ENCODE measurements around the gene PTGES2. TPM values are rescaled to one million over a fixed set of nuclear protein-coding genes. Genes with fewer than 3 reads are reported as not detected.

The PTGES2 gene
- total and polyA plus RNA-seq, 9 of the 15 experiments (the other 6 are each of a cell fraction or from before 2014, with no cell fraction given): 2.4 to 196 (median 90.1) TPM

DNA sequence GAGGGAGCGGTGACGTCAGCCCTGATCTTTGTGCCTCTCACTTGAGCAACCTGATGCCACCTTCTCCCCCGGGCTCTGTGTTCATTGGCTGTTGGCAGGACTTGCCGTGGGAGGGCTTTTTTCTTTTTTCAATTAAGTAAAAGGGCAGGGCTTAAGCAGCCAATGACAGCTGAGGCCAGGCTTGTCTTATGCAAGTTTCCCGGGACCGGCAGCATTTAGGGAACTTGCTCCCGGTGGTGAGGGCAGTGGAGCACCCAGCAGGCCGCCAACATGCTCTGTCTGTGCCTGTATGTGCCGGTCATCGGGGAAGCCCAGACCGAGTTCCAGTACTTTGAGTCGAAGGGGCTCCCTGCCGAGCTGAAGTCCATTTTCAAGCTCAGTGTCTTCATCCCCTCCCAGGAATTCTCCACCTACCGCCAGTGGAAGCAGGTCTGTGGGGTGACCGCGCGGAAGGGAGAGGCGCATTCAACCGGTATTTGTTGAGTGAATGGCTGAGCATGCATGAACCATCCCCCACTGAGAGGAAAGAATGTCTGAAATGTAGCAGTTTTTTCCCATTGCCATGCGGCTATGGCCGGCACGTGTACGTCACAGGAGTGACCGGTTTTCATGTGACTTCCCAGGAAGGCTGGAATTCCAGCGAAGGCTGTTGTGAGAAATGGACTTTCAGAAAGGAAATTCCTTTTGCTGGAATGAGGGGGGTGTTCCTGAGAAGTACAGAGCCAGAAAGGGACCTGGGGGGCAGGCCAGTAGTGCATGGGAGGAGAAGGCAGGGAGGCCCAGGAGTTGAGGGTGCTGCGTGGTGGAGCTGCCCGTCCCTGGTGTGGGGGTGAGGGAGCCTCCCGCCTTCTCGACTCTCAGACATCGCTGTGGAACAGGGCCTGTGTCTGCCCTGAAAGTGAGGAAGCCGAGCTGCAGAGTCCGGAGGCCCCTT, 29.0 kb downstream of the PTGES2 start (continued):
- TF ChIP-seq PBX2 (CRISPR knock-in tag; IDR thresholded peaks at IDR 0.05; ENCODE audit: low read depth) (no peak), PBX2 (tag; conservative IDR thresholded peaks at IDR 0.05; ENCODE audit: low read depth) (no peak), XRCC5 (IDR thresholded peaks at IDR 0.05; ENCODE audit: low read depth, low read length) (no peak), GATAD2A (IDR thresholded peaks at IDR 0.05) (no peak), PPARD (CRISPR knock-in tag; IDR thresholded peaks at IDR 0.05) (no peak), RBBP5 (IDR thresholded peaks at IDR 0.05; ENCODE audit: borderline replicate concordance, insufficient read depth, low read length, poor library complexity, severe bottlenecking) (peak; percentile 52), TFAM (CRISPR knock-in tag; conservative IDR thresholded peaks at IDR 0.05) (no peak)
- TF ChIP-seq, protein P1, sequence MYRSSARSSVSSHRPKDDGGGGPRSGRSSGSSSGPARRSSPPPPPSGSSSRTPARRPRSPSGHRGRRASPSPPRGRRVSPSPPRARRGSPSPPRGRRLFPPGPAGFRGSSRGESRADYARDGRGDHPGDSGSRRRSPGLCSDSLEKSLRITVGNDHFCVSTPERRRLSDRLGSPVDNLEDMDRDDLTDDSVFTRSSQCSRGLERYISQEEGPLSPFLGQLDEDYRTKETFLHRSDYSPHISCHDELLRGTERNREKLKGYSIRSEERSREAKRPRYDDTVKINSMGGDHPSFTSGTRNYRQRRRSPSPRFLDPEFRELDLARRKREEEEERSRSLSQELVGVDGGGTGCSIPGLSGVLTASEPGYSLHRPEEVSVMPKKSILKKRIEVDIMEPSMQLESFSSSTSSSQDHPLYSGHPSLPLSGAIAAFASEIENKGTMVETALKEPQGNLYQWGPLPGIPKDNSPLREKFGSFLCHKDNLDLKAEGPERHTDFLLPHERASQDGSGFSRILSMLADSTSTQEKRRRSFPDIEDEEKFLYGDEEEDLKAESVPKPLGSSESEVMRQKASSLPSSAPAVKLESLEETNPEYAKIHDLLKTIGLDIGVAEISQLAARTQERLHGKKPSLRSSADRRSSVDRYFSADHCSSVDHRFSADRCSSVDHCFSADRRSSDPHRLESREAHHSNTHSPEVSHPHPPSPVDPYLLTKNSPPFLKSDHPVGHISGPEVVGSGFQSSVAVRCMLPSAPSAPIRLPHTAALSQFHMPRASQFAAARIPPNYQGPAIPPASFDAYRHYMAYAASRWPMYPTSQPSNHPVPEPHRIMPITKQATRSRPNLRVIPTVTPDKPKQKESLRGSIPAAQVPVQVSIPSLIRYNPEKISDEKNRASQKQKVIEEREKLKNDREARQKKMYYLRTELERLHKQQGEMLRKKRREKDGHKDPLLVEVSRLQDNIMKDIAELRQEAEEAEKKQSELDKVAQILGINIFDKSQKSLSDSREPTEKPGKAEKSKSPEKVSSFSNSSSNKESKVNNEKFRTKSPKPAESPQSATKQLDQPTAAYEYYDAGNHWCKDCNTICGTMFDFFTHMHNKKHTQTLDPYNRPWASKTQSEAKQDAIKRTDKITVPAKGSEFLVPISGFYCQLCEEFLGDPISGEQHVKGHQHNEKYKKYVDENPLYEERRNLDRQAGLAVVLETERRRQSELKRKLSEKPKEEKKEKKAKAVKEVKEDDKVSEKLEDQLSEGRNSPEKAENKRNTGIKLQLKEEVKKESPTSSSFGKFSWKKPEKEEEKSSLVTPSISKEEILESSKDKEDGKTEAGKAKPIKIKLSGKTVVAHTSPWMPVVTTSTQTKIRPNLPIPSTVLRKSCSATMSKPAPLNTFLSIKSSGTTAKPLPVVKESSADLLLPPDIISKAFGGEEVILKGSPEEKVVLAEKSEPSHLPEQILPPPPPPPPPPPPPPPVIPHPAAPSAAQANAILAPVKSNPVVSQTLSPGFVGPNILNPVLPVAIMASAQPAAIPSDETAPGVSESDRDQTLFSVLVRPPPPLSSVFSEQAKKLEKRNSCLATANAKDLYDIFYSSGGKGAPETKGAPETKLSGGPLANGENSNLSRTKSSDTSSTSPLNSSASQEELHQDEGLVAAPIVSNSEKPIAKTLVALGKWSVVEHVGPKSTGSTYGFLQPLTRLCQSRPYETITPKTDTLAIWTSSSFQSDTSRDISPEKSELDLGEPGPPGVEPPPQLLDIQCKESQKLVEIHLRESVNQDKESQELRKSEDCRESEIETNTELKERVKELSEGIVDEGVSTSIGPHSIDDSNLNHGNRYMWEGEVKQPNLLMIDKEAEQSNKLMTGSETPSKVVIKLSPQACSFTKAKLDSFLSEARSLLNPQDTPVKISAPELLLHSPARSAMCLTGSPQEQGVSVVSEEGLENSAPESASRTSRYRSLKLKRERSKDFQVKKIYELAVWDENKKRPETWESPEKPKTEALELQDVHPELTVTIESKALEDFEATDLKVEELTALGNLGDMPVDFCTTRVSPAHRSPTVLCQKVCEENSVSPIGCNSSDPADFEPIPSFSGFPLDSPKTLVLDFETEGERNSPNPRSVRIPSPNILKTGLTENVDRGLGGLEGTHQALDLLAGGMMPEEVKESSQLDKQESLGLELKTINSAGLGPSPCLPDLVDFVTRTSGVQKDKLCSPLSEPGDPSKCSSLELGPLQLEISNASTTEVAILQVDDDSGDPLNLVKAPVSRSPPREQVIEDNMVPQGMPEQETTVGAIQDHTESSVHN (IDR thresholded peaks at IDR 0.05; ENCODE audit: borderline replicate concordance in 1 of 2, low read depth in 1 of 2): 0 out of 4 replicates have a peak, but pooled peaks of 1 of the 2 experiments have one; percentile 26
- TF ChIP-seq, protein P2, sequence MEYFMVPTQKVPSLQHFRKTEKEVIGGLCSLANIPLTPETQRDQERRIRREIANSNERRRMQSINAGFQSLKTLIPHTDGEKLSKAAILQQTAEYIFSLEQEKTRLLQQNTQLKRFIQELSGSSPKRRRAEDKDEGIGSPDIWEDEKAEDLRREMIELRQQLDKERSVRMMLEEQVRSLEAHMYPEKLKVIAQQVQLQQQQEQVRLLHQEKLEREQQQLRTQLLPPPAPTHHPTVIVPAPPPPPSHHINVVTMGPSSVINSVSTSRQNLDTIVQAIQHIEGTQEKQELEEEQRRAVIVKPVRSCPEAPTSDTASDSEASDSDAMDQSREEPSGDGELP (CRISPR knock-in tag; IDR thresholded peaks at IDR 0.05; ENCODE audit: borderline replicate concordance): peak; percentile 39
